Mucosa of rectum (tissue), 2 donors: Measurements from ENCODE around the gene BANF2.

ENCODE experiments used
- H3K27ac ChIP-seq, 2 donors: one replicate each; pipeline ENCODE4 v1.7.0; 2013; ENCODE audit warnings: inconsistent platforms in 2 of 2, low read depth in 2 of 2, low read length in 2 of 2
- H3K27me3 ChIP-seq, 2 donors: one replicate each; pipeline ENCODE4 v1.7.0; 2013; ENCODE audit warnings: low read length in 2 of 2; ENCODE audit not compliant: control insufficient read depth in 2 of 2, insufficient read depth in 2 of 2
- H3K36me3 ChIP-seq, 2 donors: one replicate each; pipeline ENCODE4 v1.7.0; 2013; ENCODE audit warnings: low read length in 2 of 2; ENCODE audit not compliant: control insufficient read depth in 2 of 2, insufficient read depth in 2 of 2
- H3K4me1 ChIP-seq, 2 donors: one replicate each; pipeline ENCODE4 v1.7.0; 2013; ENCODE audit warnings: low read length in 2 of 2, mild to moderate bottlenecking in 1 of 2; ENCODE audit not compliant: control insufficient read depth in 2 of 2, insufficient read depth in 2 of 2
- H3K4me3 ChIP-seq, 2 donors: one replicate each; pipeline ENCODE4 v1.7.0; 2013; ENCODE audit warnings: low read length in 2 of 2
- H3K9ac ChIP-seq, 2 donors: one replicate each; pipeline ENCODE4 v1.7.0; 2013; ENCODE audit warnings: low read length in 2 of 2, low read depth in 1 of 2, mild to moderate bottlenecking in 1 of 2
- H3K9me3 ChIP-seq, 2 donors: one replicate each; pipeline ENCODE4 v1.7.0; 2013; ENCODE audit warnings: low read length in 2 of 2; ENCODE audit not compliant: control insufficient read depth in 2 of 2
- donor health status: healthy.
- donor health status: Normal muscosa, but diverticular disease.

Gene BANF2

GRCh38 chr20:17747431-17747846, 47.7 kb downstream of the BANF2 start:
- H3K27me3 ChIP-seq = no peaks in the 10 kb centered on the region
- no peaks in the 10 kb centered on the region for H3K4me1 ChIP-seq
- H3K9me3 ChIP-seq = no peaks in the 10 kb centered on the region
- no peak overlapping the region for H3K9ac ChIP-seq
- H3K4me3 ChIP-seq = no peak overlapping the region
- H3K36me3 ChIP-seq = no peaks in the 10 kb centered on the region
- no peak overlapping the region for H3K27ac ChIP-seq

GRCh38 chr20:17748279-17748678, 48.5 kb downstream of the BANF2 start:
- Histone ChIP-seq H3K27me3 (no peaks in the 10 kb centered on the region), H3K9me3 (no peaks in the 10 kb centered on the region)

GRCh38 chr20:17749626-17749977, 49.8 kb downstream of the BANF2 start:
- Histone ChIP-seq H3K27ac (no peak overlapping the region), H3K36me3 (no peaks in the 10 kb centered on the region)

More at GRCh38 chr20:17748279-17748678, 48.5 kb downstream of the BANF2 start:
- H3K27ac ChIP-seq = no peak overlapping the region
- no peaks in the 10 kb centered on the region for H3K4me1 ChIP-seq
- H3K36me3 ChIP-seq = no peaks in the 10 kb centered on the region
- no peak overlapping the region for H3K9ac ChIP-seq
- H3K4me3 ChIP-seq = no peak overlapping the region

GRCh38 chr20:17749978-17750721, 50.4 kb downstream of the BANF2 start:
- Histone ChIP-seq H3K9me3 (no peaks in the 10 kb centered on the region), H3K27me3 (no peaks in the 10 kb centered on the region), H3K4me1 (no peaks in the 10 kb centered on the region), H3K4me3 (no peak overlapping the region), H3K36me3 (no peaks in the 10 kb centered on the region), H3K9ac (no peak overlapping the region), H3K27ac (no peak overlapping the region)

More at GRCh38 chr20:17749626-17749977, 49.8 kb downstream of the BANF2 start:
- Histone ChIP-seq H3K9me3 (no peaks in the 10 kb centered on the region), H3K4me1 (no peaks in the 10 kb centered on the region), H3K9ac (no peak overlapping the region), H3K4me3 (no peak overlapping the region), H3K27me3 (no peaks in the 10 kb centered on the region)

GRCh38 chr20:17750722-17751045, 50.9 kb downstream of the BANF2 start:
- Histone ChIP-seq H3K27ac (no peak overlapping the region), H3K4me1 (no peaks in the 10 kb centered on the region), H3K4me3 (no peak overlapping the region), H3K36me3 (no peaks in the 10 kb centered on the region), H3K27me3 (no peaks in the 10 kb centered on the region), H3K9ac (no peak overlapping the region), H3K9me3 (no peaks in the 10 kb centered on the region)

GRCh38 chr20:17751640-17752039, 51.9 kb downstream of the BANF2 start:
- H3K27me3 ChIP-seq = no peaks in the 10 kb centered on the region
- H3K4me3 ChIP-seq = no peak overlapping the region
- H3K9me3 ChIP-seq = no peaks in the 10 kb centered on the region
- H3K36me3 ChIP-seq = no peaks in the 10 kb centered on the region
- no peak overlapping the region for H3K9ac ChIP-seq
- H3K4me1 ChIP-seq = no peaks in the 10 kb centered on the region
- H3K27ac ChIP-seq = no peak overlapping the region

GRCh38 chr20:17752459-17752858, 52.7 kb downstream of the BANF2 start:
- no peaks in the 10 kb centered on the region for H3K4me1 ChIP-seq
- H3K36me3 ChIP-seq = no peaks in the 10 kb centered on the region
- no peak overlapping the region for H3K27ac ChIP-seq
- H3K27me3 ChIP-seq = no peaks in the 10 kb centered on the region
- H3K9me3 ChIP-seq = no peaks in the 10 kb centered on the region
- H3K9ac ChIP-seq = no peak overlapping the region
- H3K4me3 ChIP-seq = no peak overlapping the region

GRCh38 chr20:17753516-17753915, 53.8 kb downstream of the BANF2 start:
- no peaks in the 10 kb centered on the region for H3K27me3 ChIP-seq
- H3K9ac ChIP-seq = no peak overlapping the region
- H3K4me3 ChIP-seq = no peak overlapping the region
- no peak overlapping the region for H3K27ac ChIP-seq
- H3K36me3 ChIP-seq = no peaks in the 10 kb centered on the region
- no peaks in the 10 kb centered on the region for H3K4me1 ChIP-seq
- H3K9me3 ChIP-seq = peaks cover 0 to 1% of the 10 kb centered on the region in 2 donors

GRCh38 chr20:17756529-17756928, 56.8 kb downstream of the BANF2 start:
- Histone ChIP-seq H3K36me3 (no peaks in the 10 kb centered on the region), H3K27me3 (no peaks in the 10 kb centered on the region), H3K9me3 (peaks cover 0 to 5% of the 10 kb centered on the region in 2 donors), H3K4me3 (no peak overlapping the region), H3K4me1 (no peaks in the 10 kb centered on the region), H3K27ac (no peak overlapping the region), H3K9ac (no peak overlapping the region)

- Histone ChIP-seq H3K9me3 (peaks cover 0 to 5% of the 10 kb centered on the region in 2 donors), H3K36me3 (no peaks in the 10 kb centered on the region), H3K27ac (no peak overlapping the region), H3K4me1 (no peaks in the 10 kb centered on the region), H3K9ac (no peak overlapping the region), H3K4me3 (no peak overlapping the region), H3K27me3 (no peaks in the 10 kb centered on the region)
Measured at GRCh38 chr20:17757496-17757895, 57.7 kb downstream of the BANF2 start.
